HUDEP-2 (cell line): ENCODE results near the gene LCN10.
"Not testable (repeated sequence)": the region's sequence is repeated elsewhere in the genome, so short reads cannot be mapped to it uniquely, and the experiment has no call there.

Experiments
- DNase-seq, 76 experiments: peaks; one replicate each; lab custom pipeline; 2025; ENCODE audit not compliant: unreplicated experiment in 76 of 76; lab: John Stamatoyannopoulos, UW

The LCN10 gene

GRCh38 chr9:136756134-136756438 is 13.3 kb upstream of the LCN10 start:
- no peak for DNase-seq

- not testable (repeated sequence) for DNase-seq
These were observed 12.8 kb upstream of the LCN10 start for GRCh38 chr9:136755302-136756133.

GRCh38 chr9:136754626-136755301 is 12.0 kb upstream of the LCN10 start:
- no peak for DNase-seq

GRCh38 chr9:136754059-136754572 is 11.4 kb upstream of the LCN10 start:
- DNase-seq: no peak

- no peak for DNase-seq
These were observed 10.8 kb upstream of the LCN10 start for GRCh38 chr9:136753371-136754058.

GRCh38 chr9:136751814-136752213 is 9.1 kb upstream of the LCN10 start:
- no peak for DNase-seq

- DNase-seq: no peak
These were observed 8.5 kb upstream of the LCN10 start for GRCh38 chr9:136751244-136751643.

- no peak for DNase-seq
These were observed 7.8 kb upstream of the LCN10 start for GRCh38 chr9:136750526-136750925.

- peak in 13 of 76 experiments; percentile 3 to 35 (median 20) for DNase-seq
These were observed 6.2 kb upstream of the LCN10 start for GRCh38 chr9:136748666-136749611.

GRCh38 chr9:136748201-136748600 is 5.5 kb upstream of the LCN10 start, which contains the start of gene LCN6:
TSS of gene LCN6 (minus strand) at chr9:136748525. CDS start at chr9:136748483, 42 bp downstream.
- DNase-seq: no peak

GRCh38 chr9:136747161-136748060 is 4.7 kb upstream of the LCN10 start:
- no peak for DNase-seq

GRCh38 chr9:136746621-136747020 is 3.9 kb upstream of the LCN10 start:
- DNase-seq: no peak

GRCh38 chr9:136746155-136746490 is 3.4 kb upstream of the LCN10 start:
- no peak for DNase-seq

GRCh38 chr9:136745389-136746154 is 2.8 kb upstream of the LCN10 start:
- no peak for DNase-seq

GRCh38 chr9:136744773-136745172 is 2.0 kb upstream of the LCN10 start:
- DNase-seq: no peak

GRCh38 chr9:136743639-136744211 is 985 bp upstream of the LCN10 start:
- DNase-seq: no peak

GRCh38 chr9:136741883-136742571 is 713 bp downstream of the LCN10 start:
- peak in 6 of 76 experiments; percentile 18 to 36 (median 26) for DNase-seq
